AG04449 (cell line): ENCODE data around the gene DLK1.

Experiments
- CTCF ChIA-PET: fragments of 350-600 bp; formaldehyde crosslinking; extraction: SDS; loops from one replicate; lab custom pipeline; 2021; ENCODE audit warnings: antibody characterized with exemption; lab: Yijun Ruan, JAX
- POLR2A ChIA-PET: fragments of 400-600, 350-600 bp; formaldehyde crosslinking; extraction: SDS; loops from one replicate; lab custom pipeline; 2020; ENCODE audit warnings: antibody characterized with exemption, inconsistent platforms; lab: Yijun Ruan, JAX
- DNase-seq: peaks from one replicate; pipeline ENCODE4 v3.0.0-alpha.2; 2010; ENCODE audit warnings: low read depth, low spot score
- H3K4me3 ChIP-seq: 2 replicates; pipeline ENCODE4 v1.5.1; 2011; ENCODE audit warnings: low read depth, mild to moderate bottlenecking, control low read depth, low read length
- TF ChIP-seq, protein P1 (sequence below): IDR thresholded peaks from one replicate; pipeline ENCODE4 v1.5.1; 2011; ENCODE audit warnings: mild to moderate bottlenecking, moderate library complexity, low read length, control low read depth, inconsistent platforms; ENCODE audit not compliant: insufficient read depth; ENCODE audit errors: missing control alignments

Gene DLK1

GRCh38 chr14:100769035-100769939, 42.6 kb downstream of the DLK1 start:
- no peak for DNase-seq
- CTCF ChIA-PET: no interaction called here
- TF ChIP-seq, protein P1, sequence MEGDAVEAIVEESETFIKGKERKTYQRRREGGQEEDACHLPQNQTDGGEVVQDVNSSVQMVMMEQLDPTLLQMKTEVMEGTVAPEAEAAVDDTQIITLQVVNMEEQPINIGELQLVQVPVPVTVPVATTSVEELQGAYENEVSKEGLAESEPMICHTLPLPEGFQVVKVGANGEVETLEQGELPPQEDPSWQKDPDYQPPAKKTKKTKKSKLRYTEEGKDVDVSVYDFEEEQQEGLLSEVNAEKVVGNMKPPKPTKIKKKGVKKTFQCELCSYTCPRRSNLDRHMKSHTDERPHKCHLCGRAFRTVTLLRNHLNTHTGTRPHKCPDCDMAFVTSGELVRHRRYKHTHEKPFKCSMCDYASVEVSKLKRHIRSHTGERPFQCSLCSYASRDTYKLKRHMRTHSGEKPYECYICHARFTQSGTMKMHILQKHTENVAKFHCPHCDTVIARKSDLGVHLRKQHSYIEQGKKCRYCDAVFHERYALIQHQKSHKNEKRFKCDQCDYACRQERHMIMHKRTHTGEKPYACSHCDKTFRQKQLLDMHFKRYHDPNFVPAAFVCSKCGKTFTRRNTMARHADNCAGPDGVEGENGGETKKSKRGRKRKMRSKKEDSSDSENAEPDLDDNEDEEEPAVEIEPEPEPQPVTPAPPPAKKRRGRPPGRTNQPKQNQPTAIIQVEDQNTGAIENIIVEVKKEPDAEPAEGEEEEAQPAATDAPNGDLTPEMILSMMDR: no peak
- no peak overlapping the region for H3K4me3 ChIP-seq
- POLR2A ChIA-PET: no interaction called here

- H3K4me3 ChIP-seq: no peak overlapping the region
- TF ChIP-seq, protein P1: no peak
- CTCF ChIA-PET: no interaction called here
- POLR2A ChIA-PET: no interaction called here
- no peak for DNase-seq
These were observed 43.4 kb downstream of the DLK1 start for GRCh38 chr14:100770046-100770445.

GRCh38 chr14:100770605-100771120, 44.0 kb downstream of the DLK1 start:
- H3K4me3 ChIP-seq: no peak overlapping the region
- TF ChIP-seq, protein P1: no peak
- no peak for DNase-seq
- POLR2A ChIA-PET: no interaction called here
- CTCF ChIA-PET: no interaction called here

DNA sequence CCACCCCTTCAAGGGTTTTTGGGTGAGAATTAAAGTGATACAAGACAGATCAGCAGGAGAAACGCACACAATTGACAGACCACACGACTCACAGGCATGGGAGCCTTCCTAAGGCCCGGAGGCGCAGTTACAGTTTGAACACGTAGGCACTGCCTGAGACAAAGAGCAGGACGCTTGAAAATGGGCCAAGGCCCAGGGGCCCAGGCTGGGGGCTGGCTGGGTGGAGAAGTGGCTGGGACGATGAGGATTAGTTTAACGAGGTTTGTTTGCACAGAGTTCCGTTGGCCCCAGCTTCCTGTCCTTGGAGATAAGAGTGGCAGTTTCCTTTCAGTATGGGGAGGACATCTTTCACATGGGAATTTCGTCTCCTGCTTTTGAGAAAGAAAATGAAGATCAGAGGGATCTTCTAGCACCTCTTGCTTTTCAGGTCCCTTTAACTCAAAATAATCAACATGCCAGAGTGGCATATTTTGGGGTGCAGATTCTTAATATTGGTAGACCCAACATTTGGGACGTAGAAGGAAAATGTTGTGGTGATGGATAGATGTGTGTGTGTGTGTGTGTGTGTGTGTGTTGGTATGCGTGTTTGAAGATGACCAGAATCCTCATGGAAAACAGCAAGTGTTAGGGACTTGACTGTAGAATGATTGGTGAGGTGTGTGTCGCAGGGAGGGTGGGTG, 44.6 kb downstream of the DLK1 start:
- DNase-seq: no peak
- H3K4me3 ChIP-seq: no peak overlapping the region
- CTCF ChIA-PET: no interaction called here
- TF ChIP-seq, protein P1: no peak
- POLR2A ChIA-PET: no interaction called here

DNA sequence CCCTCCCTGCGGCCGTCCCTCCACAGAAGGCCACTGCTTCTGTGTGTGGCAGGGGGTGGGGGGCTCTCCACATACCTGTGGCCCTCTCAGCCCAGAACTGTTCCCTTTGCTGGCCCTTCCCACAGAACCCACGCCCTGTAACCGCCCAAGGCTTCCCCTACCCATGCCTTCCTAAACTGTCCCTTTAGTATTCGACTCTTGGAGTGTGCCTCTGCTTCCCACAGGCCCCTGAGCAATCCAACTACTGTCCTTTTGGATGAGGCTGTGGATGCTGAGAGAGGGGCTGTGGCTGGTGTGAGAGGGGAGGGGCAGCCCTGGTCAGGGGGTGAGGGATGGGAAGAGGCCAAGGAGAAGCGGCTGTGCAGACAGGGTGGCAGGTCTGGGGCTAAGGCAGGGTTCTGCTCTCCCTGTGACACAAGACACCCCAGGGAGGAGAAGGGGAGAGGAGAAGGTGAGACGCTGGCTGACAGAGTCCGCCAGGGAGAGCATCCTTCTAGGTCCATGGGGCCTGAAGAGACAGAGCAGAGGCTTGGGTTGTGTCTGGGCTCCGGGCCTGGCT, 46.0 kb downstream of the DLK1 start:
- ChIA-PET CTCF (no interaction called here), POLR2A (no interaction called here)
- no peak overlapping the region for H3K4me3 ChIP-seq
- TF ChIP-seq, protein P1: no peak
- no peak for DNase-seq
